Measurements from ENCODE around the gene YIPF5.

GRCh38 chr5:144206141-144206540, 35.7 kb upstream of the YIPF5 start:
- no peak for TF ChIP-seq CTCF (IDR thresholded peaks at IDR 0.05)
- TF ChIP-seq POLR2A (IDR thresholded peaks at IDR 0.05): no peak
